AG09319 (cell line): ENCODE results near the gene PHACTR2.
"Not testable (repeated sequence)": the region's sequence is repeated elsewhere in the genome, so short reads cannot be mapped to it uniquely, and the experiment has no call there.

ENCODE experiments used
- DNase-seq: peaks from one replicate; pipeline ENCODE4 v3.0.0-alpha.2; 2010; ENCODE audit warnings: low read depth; ENCODE audit errors: extremely low read depth
- TF ChIP-seq, protein P1 (sequence below): IDR thresholded peaks from 2 replicates; pipeline ENCODE4 v1.5.1; 2011; ENCODE audit warnings: low read depth, mild to moderate bottlenecking, inconsistent platforms, low read length, moderate library complexity

Gene PHACTR2

DNA sequence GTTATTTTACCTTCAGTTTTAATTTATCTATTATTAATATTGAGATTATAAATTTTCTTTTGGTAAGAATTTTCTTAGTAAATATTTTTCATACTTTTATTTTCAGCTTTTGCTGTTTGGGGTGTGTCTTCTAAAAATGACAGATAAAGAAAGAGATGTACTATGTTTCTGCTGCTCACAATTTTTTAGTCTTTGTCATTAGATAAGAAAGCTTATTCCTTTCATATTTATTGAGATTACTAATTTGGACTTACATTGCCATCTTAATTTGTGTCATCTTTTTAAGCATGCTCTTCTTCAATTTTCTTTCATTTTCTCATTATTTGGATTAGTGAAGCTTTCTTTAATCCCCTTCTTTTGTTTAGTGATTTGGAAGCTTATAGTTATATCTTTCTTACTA, 13.6 kb upstream of the PHACTR2 start:
- no peak for DNase-seq
- TF ChIP-seq, protein P1, sequence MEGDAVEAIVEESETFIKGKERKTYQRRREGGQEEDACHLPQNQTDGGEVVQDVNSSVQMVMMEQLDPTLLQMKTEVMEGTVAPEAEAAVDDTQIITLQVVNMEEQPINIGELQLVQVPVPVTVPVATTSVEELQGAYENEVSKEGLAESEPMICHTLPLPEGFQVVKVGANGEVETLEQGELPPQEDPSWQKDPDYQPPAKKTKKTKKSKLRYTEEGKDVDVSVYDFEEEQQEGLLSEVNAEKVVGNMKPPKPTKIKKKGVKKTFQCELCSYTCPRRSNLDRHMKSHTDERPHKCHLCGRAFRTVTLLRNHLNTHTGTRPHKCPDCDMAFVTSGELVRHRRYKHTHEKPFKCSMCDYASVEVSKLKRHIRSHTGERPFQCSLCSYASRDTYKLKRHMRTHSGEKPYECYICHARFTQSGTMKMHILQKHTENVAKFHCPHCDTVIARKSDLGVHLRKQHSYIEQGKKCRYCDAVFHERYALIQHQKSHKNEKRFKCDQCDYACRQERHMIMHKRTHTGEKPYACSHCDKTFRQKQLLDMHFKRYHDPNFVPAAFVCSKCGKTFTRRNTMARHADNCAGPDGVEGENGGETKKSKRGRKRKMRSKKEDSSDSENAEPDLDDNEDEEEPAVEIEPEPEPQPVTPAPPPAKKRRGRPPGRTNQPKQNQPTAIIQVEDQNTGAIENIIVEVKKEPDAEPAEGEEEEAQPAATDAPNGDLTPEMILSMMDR = no peak

DNA sequence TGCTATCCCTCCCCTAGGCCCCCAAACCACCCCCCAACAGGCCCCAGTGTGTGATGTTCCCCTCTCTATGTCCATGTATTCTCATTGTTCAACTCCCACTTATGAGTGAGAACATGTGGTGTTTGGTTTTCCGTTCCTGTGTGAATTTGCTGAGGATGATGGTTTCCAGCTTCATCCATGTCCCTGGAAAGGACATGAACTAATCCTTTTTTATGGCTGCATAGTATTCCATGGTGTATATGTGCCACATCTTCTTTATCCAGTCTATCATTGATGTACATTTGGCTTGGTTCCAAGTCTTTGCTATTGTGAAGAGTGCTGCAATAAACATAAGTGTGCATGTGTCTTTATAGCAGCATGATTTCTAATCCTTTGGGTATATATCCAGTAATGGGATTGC, 11.8 kb upstream of the PHACTR2 start:
- DNase-seq = not testable (repeated sequence)

DNA sequence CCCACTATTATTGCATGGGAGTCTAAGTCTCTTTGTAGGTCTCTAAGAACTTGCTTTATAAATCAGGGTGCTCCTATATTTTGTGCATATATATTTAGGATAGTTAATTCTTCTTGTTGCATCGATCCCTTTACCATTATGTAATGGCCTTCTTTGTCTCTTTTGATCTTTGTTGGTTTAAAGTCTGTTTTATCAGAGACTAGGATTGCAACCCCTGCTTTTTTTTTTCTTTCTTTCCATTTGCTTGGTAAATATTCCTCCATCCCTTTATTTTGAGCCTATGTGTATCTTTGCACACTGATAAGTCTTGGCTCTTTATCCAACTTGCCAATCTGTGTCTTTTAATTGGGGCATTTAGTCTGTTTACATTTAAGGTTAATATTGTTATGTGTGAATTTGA, 8.3 kb upstream of the PHACTR2 start:
- DNase-seq = not testable (repeated sequence)

DNA sequence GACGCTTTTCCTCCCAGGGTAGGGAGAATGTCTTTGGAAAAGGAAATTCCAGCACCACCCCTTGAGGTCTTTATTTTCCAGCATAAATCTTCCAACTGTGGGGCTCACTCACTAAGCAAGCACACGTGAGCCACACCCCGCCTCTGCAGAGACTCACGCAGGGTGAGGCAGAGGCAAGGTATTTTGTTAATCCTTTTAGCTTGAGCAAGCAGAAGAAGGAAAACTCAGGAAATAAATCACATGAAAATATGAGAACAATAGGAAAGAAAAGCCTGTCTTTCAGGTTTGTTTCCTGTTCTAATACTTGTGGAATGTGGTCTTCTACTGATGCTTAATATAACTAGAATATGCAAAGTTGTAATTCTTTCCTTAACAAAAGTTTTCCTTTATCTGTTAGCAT, 4.1 kb upstream of the PHACTR2 start:
- TF ChIP-seq, protein P1 = no peak
- DNase-seq = peak; percentile 30

DNA sequence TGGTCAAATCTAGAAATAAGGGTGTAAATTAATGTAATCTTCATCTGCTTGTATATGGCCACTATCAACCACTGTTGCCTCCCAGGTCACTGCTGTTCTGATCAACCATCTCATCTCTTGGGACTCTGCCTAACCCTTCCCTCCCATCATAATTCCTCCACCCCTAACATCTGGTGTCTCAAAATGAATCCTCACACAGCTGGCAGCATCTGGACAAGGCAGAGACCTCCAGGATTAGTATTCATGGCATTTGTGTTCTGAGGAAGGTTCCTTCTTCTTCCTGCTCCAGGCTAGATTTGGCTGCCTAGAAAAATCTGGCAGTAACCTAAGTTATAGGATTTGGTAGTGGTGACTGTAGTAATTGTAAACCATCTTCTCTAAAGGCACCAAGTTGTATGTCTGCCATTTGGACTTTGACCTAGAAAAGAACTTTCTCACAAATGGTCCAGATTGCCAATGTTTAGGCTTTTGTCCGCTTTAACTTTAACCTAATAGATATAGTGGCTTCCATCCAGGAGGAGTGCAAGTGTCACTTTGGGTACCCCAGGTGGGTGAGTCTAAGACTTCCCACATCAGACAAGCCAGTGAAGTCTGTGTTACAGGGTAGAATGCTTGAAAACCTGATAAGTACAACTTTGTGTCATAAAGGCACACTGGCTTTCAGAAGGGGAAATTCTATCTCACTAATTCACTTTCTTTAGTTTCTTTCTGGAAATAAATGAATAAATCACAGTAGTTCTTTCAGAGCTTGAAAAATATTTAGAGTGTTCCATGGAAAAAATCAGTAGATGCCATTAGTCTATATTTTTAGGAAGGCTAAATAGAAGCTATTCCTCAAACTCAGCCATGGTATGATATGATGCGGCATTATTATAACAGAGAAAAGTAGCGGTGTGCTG, 3.0 kb upstream of the PHACTR2 start:
- no peak for DNase-seq
- TF ChIP-seq, protein P1 = no peak

DNA sequence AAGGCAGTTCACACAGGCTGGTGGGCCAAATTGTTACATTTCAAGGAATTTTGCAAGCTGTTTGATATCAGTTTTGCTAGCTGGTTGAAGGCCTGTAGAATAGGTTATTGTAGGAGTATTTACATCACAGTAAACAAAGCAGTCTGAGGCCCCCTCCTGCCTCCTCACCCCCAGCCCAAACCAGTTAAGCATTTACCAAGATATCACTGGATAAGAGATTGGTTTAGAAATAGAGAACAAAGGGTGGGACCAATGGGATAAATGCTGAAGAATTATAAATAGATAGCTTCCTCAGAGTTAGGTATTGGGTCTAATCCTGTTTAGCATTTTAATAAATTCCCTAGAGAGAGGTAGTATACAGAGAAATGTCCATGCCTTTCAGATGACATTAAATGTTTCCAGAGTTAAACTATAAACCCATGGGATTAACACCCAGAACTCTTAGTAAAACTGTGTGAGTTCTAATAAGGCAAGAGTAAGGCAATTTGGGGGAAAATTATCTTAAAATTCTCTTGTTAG, 2.3 kb upstream of the PHACTR2 start:
- TF ChIP-seq, protein P1 = no peak
- DNase-seq = no peak

DNA sequence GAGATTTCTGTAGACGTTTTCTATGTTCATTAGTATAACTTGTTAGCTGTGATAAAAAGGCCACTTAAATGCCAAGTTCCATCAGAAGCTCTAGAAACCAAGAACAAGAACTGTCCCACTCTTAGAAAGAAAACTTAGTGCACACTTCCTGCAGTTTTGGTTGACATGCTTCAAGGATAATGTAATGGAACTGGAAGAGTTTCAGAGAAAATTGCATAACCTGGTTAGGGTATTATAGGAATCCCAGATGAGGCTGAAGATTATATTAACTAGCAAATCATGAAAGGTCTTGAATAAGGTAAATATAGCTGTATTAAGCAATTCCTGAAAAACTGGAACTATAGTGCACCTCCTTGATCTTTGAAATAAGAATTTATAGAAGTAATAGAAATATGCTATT, 1.8 kb upstream of the PHACTR2 start:
- TF ChIP-seq, protein P1 = no peak
- no peak for DNase-seq

DNA sequence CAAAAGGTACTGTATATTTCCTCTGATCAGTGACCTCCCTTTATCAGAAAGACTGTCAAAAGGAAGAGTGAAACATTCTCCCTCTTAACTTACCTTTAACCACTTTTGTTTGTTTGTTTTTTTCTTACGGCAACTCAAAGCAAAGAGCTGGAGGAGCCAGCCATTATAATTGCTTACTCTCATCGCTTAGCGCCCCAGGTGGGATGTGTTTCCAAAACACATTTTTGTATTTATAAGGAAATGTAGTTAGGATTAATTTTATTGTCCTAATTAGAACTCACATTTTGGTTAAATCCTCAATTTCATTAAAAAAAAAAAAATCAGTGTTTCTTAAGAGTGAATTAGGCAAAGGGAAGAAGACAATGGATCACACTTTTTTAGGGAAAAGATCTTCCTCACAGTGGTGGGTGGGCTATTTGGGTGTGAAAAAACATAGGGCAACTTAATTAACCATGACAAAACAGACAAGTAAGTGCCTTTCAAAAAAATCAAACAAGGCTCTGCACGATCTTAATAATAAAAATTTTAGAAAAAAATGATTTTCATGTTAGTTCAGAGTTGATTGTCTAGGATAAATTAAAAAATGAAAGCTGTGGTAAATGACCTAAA, 1.2 kb upstream of the PHACTR2 start:
- TF ChIP-seq, protein P1 = no peak
- no peak for DNase-seq
